Activated naive CD8-positive, alpha-beta T cell treated with anti-CD3 and anti-CD28 coated beads, Interleukin-2, amount 50 U/mL, for 24 hours (primary cell): ENCODE measurements around the gene PDC.
"Not testable (repeated sequence)": the region's sequence is repeated elsewhere in the genome, so short reads cannot be mapped to it uniquely, and the experiment has no call there.

Source experiments
- ATAC-seq: fragments of 150-1000 bp; cut with Tn5 transposase; one replicate; pipeline ENCODE4 v1.10.0; 2021
- DNase-seq: peaks from one replicate; pipeline ENCODE4 v3.0.0; 2021
- H3K27ac Mint-ChIP-seq: one replicate; pipeline ENCODE4 v1.8.0; 2021; ENCODE audit warnings: mild to moderate bottlenecking, mixed read lengths
- H3K27me3 Mint-ChIP-seq: one replicate; pipeline ENCODE4 v1.8.0; 2021; ENCODE audit warnings: mixed read lengths
- H3K36me3 Mint-ChIP-seq: one replicate; pipeline ENCODE4 v1.8.0; 2021; ENCODE audit warnings: low read depth, mixed read lengths
- H3K4me1 Mint-ChIP-seq: one replicate; pipeline ENCODE4 v1.8.0; 2021; ENCODE audit warnings: mixed read lengths
- H3K4me3 Mint-ChIP-seq: one replicate; pipeline ENCODE4 v1.8.0; 2021; ENCODE audit warnings: mild to moderate bottlenecking, moderate library complexity, mixed read lengths
- H3K9me3 Mint-ChIP-seq: one replicate; pipeline ENCODE4 v1.8.0; 2021; ENCODE audit warnings: mixed read lengths

The PDC gene

GRCh38 chr1:186401446-186401845 lies 59.5 kb downstream of the PDC start:
- H3K9me3 Mint-ChIP-seq, H3K4me3 Mint-ChIP-seq, H3K27me3 Mint-ChIP-seq, DNase-seq, H3K27ac Mint-ChIP-seq, H3K4me1 Mint-ChIP-seq, ATAC-seq: not testable (repeated sequence)
- H3K36me3 Mint-ChIP-seq = peaks cover 21% of the 10 kb centered on the region
